ENCODE data around the gene SLC25A39.
"Not testable (repeated sequence)": the region's sequence is repeated elsewhere in the genome, so short reads cannot be mapped to it uniquely, and the experiment has no call there.

The SLC25A39 gene

GRCh38 chr17:44324571-44325275, at the start of gene SLC25A39:
Gene SLC25A39, minus strand, starts transcription at chr17:44324823. Its CDS starts 1,261 bp downstream, at chr17:44323562.
- peak; percentile 92 for DNase-seq

GRCh38 chr17:44372036-44372435, 47.4 kb upstream of the SLC25A39 start:
- no peak for DNase-seq

GRCh38 chr17:44369414-44370023, 44.9 kb upstream of the SLC25A39 start:
- DNase-seq = not testable (repeated sequence)

- DNase-seq = not testable (repeated sequence)
Observed at GRCh38 chr17:44368391-44369243, 44.0 kb upstream of the SLC25A39 start.

- DNase-seq = no peak
Observed at GRCh38 chr17:44367231-44367979, 42.8 kb upstream of the SLC25A39 start.

- DNase-seq = not testable (repeated sequence)
Observed at GRCh38 chr17:44365051-44365450, 40.4 kb upstream of the SLC25A39 start.

GRCh38 chr17:44363613-44364159, 39.1 kb upstream of the SLC25A39 start, which contains the start of gene FAM171A2:
Gene FAM171A2, minus strand, starts transcription at chr17:44363853. Its CDS starts 139 bp downstream, at chr17:44363714.
- peak; percentile 58 for DNase-seq

- no peak for DNase-seq
Observed at GRCh38 chr17:44362949-44363612, 38.5 kb upstream of the SLC25A39 start.

- no peak for DNase-seq
Observed at GRCh38 chr17:44362459-44362948, 37.9 kb upstream of the SLC25A39 start.

- no peak for DNase-seq
Observed at GRCh38 chr17:44361292-44362260, 37.0 kb upstream of the SLC25A39 start.

- peak; percentile 37 for DNase-seq
Observed at GRCh38 chr17:44360826-44361225, 36.2 kb upstream of the SLC25A39 start.

- DNase-seq = no peak
Observed at GRCh38 chr17:44360144-44360533, 35.5 kb upstream of the SLC25A39 start.

- no peak for DNase-seq
Observed at GRCh38 chr17:44359458-44360143, 35.0 kb upstream of the SLC25A39 start.

- DNase-seq = no peak
Observed at GRCh38 chr17:44359006-44359405, 34.4 kb upstream of the SLC25A39 start.

- no peak for DNase-seq
Observed at GRCh38 chr17:44358066-44358465, 33.4 kb upstream of the SLC25A39 start.

GRCh38 chr17:44356241-44356640, 31.6 kb upstream of the SLC25A39 start:
- no peak for DNase-seq

GRCh38 chr17:44355642-44356099, 31.0 kb upstream of the SLC25A39 start:
- no peak for DNase-seq

- no peak for DNase-seq
Observed at GRCh38 chr17:44354582-44355561, 30.2 kb upstream of the SLC25A39 start.

Data from fibroblast of skin of right quadriceps (primary cell).